Astrocyte (in vitro differentiated cells and primary cell): ENCODE measurements around the gene CHST7.

Experiments used
- EZH2 ChIP-seq: IDR thresholded peaks from 2 replicates; pipeline ENCODE4 v1.6.1; 2012; ENCODE audit warnings: mild to moderate bottlenecking, low read length, inconsistent platforms; ENCODE audit not compliant: insufficient read depth
- TF ChIP-seq, protein P1 (sequence below): IDR thresholded peaks from 2 replicates; pipeline ENCODE4 v1.5.1; 2011; ENCODE audit warnings: low read depth, mild to moderate bottlenecking, inconsistent platforms, low read length, moderate library complexity; ENCODE audit not compliant: insufficient read depth

DNA sequence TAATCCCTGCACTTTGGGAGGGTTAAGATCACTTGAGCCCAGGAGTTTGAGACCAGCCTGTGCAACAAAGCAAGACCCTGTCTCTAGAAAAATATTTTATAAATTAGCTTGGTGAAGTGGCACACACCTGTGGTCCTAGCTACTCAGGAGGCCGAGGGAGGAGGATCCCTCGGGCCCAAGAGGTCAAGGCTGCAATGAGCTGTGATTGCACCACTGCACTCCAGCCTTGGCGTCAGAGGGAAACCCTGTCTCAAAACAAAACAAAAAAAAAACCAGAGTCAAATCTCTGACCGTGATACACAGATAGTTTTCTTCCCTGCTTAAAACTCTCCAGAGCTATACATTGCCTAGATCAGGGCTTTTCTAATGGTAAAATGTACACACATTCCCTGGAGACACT lies 53.5 kb downstream of the CHST7 start:
- TF ChIP-seq, protein P1, sequence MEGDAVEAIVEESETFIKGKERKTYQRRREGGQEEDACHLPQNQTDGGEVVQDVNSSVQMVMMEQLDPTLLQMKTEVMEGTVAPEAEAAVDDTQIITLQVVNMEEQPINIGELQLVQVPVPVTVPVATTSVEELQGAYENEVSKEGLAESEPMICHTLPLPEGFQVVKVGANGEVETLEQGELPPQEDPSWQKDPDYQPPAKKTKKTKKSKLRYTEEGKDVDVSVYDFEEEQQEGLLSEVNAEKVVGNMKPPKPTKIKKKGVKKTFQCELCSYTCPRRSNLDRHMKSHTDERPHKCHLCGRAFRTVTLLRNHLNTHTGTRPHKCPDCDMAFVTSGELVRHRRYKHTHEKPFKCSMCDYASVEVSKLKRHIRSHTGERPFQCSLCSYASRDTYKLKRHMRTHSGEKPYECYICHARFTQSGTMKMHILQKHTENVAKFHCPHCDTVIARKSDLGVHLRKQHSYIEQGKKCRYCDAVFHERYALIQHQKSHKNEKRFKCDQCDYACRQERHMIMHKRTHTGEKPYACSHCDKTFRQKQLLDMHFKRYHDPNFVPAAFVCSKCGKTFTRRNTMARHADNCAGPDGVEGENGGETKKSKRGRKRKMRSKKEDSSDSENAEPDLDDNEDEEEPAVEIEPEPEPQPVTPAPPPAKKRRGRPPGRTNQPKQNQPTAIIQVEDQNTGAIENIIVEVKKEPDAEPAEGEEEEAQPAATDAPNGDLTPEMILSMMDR = no peak
- no peak for TF ChIP-seq EZH2
